ENCODE data around the gene STAG1. TPM values are rescaled to one million over a fixed set of nuclear protein-coding genes. Genes with fewer than 3 reads are reported as not detected.
"Not testable (repeated sequence)": the region's sequence is repeated elsewhere in the genome, so short reads cannot be mapped to it uniquely, and the experiment has no call there.

The STAG1 gene
- total RNA-seq, 4 donors from 2014 or later, result 39.3 to 53.3 (median 51.3) TPM

GRCh38 chr3:136772709-136773108 lies 20.5 kb upstream of the STAG1 start:
- no peaks in the 10 kb centered on the region for H3K27me3 ChIP-seq
- no peak overlapping the region for H3K4me3 ChIP-seq
- ATAC-seq, result no peak
- no peak for TF ChIP-seq EP300 (IDR thresholded peaks at IDR 0.05)
- TF ChIP-seq POLR2AphosphoS5 (IDR thresholded peaks at IDR 0.05), result no peak
- no peak for TF ChIP-seq POLR2A (IDR thresholded peaks at IDR 0.05)
- no peak for TF ChIP-seq CTCF (IDR thresholded peaks at IDR 0.05)
- H3K36me3 ChIP-seq, result no peaks in the 10 kb centered on the region
- no peaks in the 10 kb centered on the region for H3K9me3 ChIP-seq
- no peak overlapping the region for H3K27ac ChIP-seq
- WGBS, 2 donors (ENCODE audit: low coverage in 1 of 2), result no CpG with 5 or more reads among the region's 1 CpG
- H3K4me1 ChIP-seq, result no peaks in the 10 kb centered on the region

GRCh38 chr3:136758160-136759102 lies 6.3 kb upstream of the STAG1 start:
- H3K9me3 ChIP-seq, H3K27me3 ChIP-seq, H3K36me3 ChIP-seq, H3K27ac ChIP-seq, ATAC-seq, H3K4me3 ChIP-seq: not testable (repeated sequence)
- peaks cover 0 to 14% (median 7%) of the 10 kb centered on the region in 3 donors for H3K4me1 ChIP-seq
- peak in 2 of 4 experiments; percentile 31 to 44 for TF ChIP-seq CTCF (IDR thresholded peaks at IDR 0.05)
- WGBS, 2 donors (ENCODE audit: low coverage in 1 of 2), result 73 to 85% methylated on average over 8 to 13 of the region's 20 CpGs

- no peak overlapping the region for H3K4me3 ChIP-seq
- no peak overlapping the region for H3K27ac ChIP-seq
- H3K27me3 ChIP-seq, result no peaks in the 10 kb centered on the region
- H3K9me3 ChIP-seq, result no peaks in the 10 kb centered on the region
- no peaks in the 10 kb centered on the region for H3K36me3 ChIP-seq
- no peak for ATAC-seq
- WGBS, 2 donors (ENCODE audit: low coverage in 1 of 2), result 86 to 92% methylated on average over 1 to 2 of the region's 2 CpGs
- peaks cover 0 to 23% (median 9%) of the 10 kb centered on the region in 3 donors for H3K4me1 ChIP-seq
- TF ChIP-seq CTCF (IDR thresholded peaks at IDR 0.05) (no peak), POLR2AphosphoS5 (IDR thresholded peaks at IDR 0.05) (no peak), EP300 (IDR thresholded peaks at IDR 0.05) (no peak), POLR2A (IDR thresholded peaks at IDR 0.05) (no peak)
Observed at GRCh38 chr3:136755192-136755591, 3.0 kb upstream of the STAG1 start.

GRCh38 chr3:136753326-136753939 lies 1.3 kb upstream of the STAG1 start:
- H3K27me3 ChIP-seq, result no peaks in the 10 kb centered on the region
- 44 to 55% methylated on average over 10 to 11 of the region's 11 CpGs for WGBS, 2 donors (ENCODE audit: low coverage in 1 of 2)
- no peak for ATAC-seq
- H3K9me3 ChIP-seq, result no peaks in the 10 kb centered on the region
- H3K36me3 ChIP-seq, result no peaks in the 10 kb centered on the region
- no peak for TF ChIP-seq POLR2A (IDR thresholded peaks at IDR 0.05)
- no peak for TF ChIP-seq CTCF (IDR thresholded peaks at IDR 0.05)
- no peak for TF ChIP-seq EP300 (IDR thresholded peaks at IDR 0.05)
- no peak for TF ChIP-seq POLR2AphosphoS5 (IDR thresholded peaks at IDR 0.05)
- peak overlapping the region; percentile 91 to 99 (median 97) for H3K27ac ChIP-seq
- H3K4me3 ChIP-seq, result peak overlapping the region; percentile 51 to 83
- peaks cover 0 to 40% (median 15%) of the 10 kb centered on the region in 3 donors for H3K4me1 ChIP-seq
